Skeletal muscle tissue (tissue), 4 donors: ENCODE results near the gene FRS3. TPM values are rescaled to one million over a fixed set of nuclear protein-coding genes. Genes with fewer than 3 reads are reported as not detected.

Experiments
- H3K27ac ChIP-seq: one replicate; pipeline ENCODE4 v1.7.0; 2013; ENCODE audit warnings: mild to moderate bottlenecking, low read depth, low read length, inconsistent platforms
- H3K27me3 ChIP-seq, 3 donors: one replicate each; pipeline ENCODE4 v1.7.0; 2013; ENCODE audit warnings: low read length in 3 of 3; ENCODE audit not compliant: control insufficient read depth in 3 of 3, insufficient read depth in 3 of 3
- H3K36me3 ChIP-seq, 3 donors: one replicate each; pipeline ENCODE4 v1.7.0; 2013; ENCODE audit warnings: low read length in 3 of 3; ENCODE audit not compliant: control insufficient read depth in 3 of 3, insufficient read depth in 3 of 3
- H3K4me1 ChIP-seq, 3 donors: one replicate each; pipeline ENCODE4 v1.7.0; 2013; ENCODE audit warnings: low read length in 3 of 3, mild to moderate bottlenecking in 3 of 3; ENCODE audit not compliant: control insufficient read depth in 3 of 3, insufficient read depth in 3 of 3
- H3K4me3 ChIP-seq, 3 donors: one replicate each; pipeline ENCODE4 v1.7.0; 2013; ENCODE audit warnings: low read length in 3 of 3
- H3K9ac ChIP-seq, 3 donors: one replicate each; pipeline ENCODE4 v1.7.0; 2013; ENCODE audit warnings: low read length in 3 of 3, mild to moderate bottlenecking in 3 of 3, moderate library complexity in 2 of 3, low read depth in 1 of 3
- H3K9me3 ChIP-seq, 3 donors: one replicate each; pipeline ENCODE4 v1.7.0; 2013; ENCODE audit warnings: low read length in 3 of 3; ENCODE audit not compliant: control insufficient read depth in 3 of 3
- total RNA-seq: library from RNA; depleted of rRNA; stranded (reverse); fragments of >200 nt; gene quantifications from one replicate; pipeline ENCODE4 v1.2.3, GENCODE V29; 2014
- donor health status: Osteomylitis.

Gene FRS3
- total RNA-seq, 1 donor from 2014 or later: 1.6 TPM

DNA sequence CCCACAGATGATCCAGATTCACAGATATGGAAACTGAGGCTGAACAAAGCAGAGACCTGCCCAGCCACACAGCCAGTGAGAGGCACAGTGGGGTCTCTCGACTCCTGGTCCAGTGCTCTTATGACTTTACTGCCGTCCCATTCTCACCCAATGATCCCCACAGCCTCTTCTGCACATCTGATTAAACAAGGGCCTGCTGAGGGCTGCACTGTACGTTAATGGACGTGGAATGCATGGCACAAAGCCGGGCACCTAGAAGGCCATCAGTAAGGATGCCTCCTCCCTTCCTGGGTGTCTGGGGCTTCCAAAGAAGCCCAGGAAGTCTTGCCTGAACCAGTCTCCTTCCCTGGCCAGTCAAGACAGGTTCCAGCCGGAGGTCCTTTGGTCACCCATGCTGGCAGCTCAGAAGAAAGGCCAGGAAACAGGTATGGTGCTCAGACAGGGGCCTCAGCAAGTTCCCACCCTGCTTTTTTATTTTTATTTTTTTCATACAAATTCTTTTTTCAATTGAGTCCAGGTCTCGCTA, 48.1 kb downstream of the FRS3 start:
- peaks cover 70 to 80% (median 77%) of the 10 kb centered on the region in 3 donors for H3K4me1 ChIP-seq
- H3K9ac ChIP-seq: peak overlapping the region; percentile 63 to 87 (median 66)
- H3K9me3 ChIP-seq: no peaks in the 10 kb centered on the region
- peak overlapping the region; percentile 45 for H3K27ac ChIP-seq
- peak overlapping the region in 2 of 3 donors; percentile 77 to 78 for H3K4me3 ChIP-seq
- H3K36me3 ChIP-seq: peaks cover 0 to 3% (median 0%) of the 10 kb centered on the region in 3 donors
- no peaks in the 10 kb centered on the region for H3K27me3 ChIP-seq

DNA sequence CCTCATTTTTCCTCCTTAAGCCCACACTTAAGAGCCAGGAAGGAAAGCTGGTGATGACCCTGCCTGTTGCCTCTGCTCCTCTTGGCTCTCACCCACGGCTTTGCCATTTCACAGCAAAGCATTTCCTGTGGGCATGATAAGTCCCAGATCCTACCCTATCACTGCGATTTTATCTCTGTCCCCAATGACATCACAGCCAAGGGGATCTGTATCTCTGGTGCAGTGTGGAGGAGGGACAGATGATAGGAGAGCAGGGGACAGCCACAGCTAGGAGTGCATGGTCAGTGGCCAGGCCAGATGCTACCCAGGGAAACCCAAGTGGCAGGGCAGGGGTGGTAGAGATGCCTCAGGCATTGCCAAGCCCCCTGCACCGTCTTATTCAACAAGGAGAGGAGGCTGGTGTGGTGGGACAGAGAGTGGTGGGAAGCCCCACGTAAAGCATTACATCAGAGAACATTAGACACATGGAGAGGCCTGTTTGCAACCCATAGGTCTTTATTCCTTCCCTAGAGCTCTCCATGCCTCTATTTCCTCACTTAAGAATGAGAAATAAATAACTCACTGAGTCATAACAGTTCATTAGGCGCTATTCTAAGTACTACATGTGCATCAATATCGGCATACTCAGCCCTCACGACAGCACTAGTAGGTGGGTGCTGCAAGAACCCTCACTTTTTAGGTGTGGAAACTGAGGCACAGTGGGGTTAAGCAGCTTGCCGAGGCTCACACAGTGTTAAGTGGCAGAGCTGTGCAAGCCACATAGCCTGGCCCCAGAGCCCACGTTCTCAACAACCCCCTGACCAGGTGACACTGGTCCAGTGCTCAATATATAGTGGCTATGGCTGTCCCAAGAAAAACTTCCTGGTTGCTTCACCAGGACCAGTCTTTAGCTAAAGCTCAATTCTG, 48.9 kb downstream of the FRS3 start:
- Histone ChIP-seq H3K36me3 (peaks cover 0 to 3% (median 0%) of the 10 kb centered on the region in 3 donors), H3K9ac (peak overlapping the region in 2 of 3 donors; percentile 60 to 63), H3K4me1 (peaks cover 68 to 84% (median 73%) of the 10 kb centered on the region in 3 donors), H3K27ac (peak overlapping the region; percentile 45), H3K9me3 (no peaks in the 10 kb centered on the region), H3K4me3 (peak overlapping the region in 2 of 3 donors; percentile 22 to 77), H3K27me3 (no peaks in the 10 kb centered on the region)

DNA sequence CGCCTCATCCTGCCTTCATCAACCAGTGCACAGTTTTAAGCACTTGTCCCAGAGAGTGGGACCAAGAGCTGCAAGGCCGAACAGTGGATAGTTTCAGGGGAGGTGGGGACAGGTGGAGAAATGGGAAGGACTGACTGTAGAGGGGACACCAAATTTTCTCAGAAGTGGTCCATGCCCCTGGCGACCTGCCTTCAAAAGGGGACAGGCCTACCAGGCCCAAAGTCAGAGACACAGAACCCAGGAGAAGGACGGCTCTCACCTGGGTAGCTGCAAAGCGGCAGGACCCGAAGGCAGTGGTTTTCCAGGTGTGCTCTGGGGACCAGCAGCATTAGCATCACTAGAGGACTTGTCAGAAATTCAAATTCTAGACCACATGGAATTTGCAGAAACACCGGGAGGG, 50.1 kb downstream of the FRS3 start:
- Histone ChIP-seq H3K9me3 (no peaks in the 10 kb centered on the region), H3K4me3 (peak overlapping the region in 1 of 3 donors; percentile 1), H3K36me3 (peaks cover 0 to 3% (median 0%) of the 10 kb centered on the region in 3 donors), H3K27ac (peak overlapping the region; percentile 83), H3K9ac (peak overlapping the region in 2 of 3 donors; percentile 42 to 54), H3K4me1 (peaks cover 75 to 94% (median 80%) of the 10 kb centered on the region in 3 donors), H3K27me3 (no peaks in the 10 kb centered on the region)

DNA sequence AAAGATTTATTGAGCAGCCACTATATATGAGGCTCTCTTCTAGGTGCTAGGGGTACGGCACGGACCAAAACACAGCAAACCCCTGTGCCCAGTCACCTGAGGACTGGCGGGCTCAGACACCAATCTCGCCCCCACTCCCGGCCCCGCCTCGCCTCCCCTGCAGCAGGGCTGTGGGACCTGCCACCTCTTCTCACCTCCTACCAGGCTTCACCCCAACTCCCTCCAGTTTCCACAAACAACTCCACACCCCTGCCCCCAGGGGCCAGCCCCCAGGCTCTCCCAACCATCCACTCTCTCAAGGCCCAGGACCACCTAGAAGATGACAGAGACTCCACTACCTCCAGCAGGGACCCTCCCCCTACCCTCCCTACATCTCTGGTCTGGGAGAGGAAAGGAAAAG, 50.7 kb downstream of the FRS3 start:
- peaks cover 0 to 3% (median 0%) of the 10 kb centered on the region in 3 donors for H3K36me3 ChIP-seq
- peak overlapping the region in 2 of 3 donors; percentile 29 to 35 for H3K4me3 ChIP-seq
- peak overlapping the region; percentile 83 for H3K27ac ChIP-seq
- H3K4me1 ChIP-seq: peaks cover 82 to 98% (median 86%) of the 10 kb centered on the region in 3 donors
- peak overlapping the region; percentile 47 to 74 (median 57) for H3K9ac ChIP-seq
- no peaks in the 10 kb centered on the region for H3K9me3 ChIP-seq
- H3K27me3 ChIP-seq: no peaks in the 10 kb centered on the region

DNA sequence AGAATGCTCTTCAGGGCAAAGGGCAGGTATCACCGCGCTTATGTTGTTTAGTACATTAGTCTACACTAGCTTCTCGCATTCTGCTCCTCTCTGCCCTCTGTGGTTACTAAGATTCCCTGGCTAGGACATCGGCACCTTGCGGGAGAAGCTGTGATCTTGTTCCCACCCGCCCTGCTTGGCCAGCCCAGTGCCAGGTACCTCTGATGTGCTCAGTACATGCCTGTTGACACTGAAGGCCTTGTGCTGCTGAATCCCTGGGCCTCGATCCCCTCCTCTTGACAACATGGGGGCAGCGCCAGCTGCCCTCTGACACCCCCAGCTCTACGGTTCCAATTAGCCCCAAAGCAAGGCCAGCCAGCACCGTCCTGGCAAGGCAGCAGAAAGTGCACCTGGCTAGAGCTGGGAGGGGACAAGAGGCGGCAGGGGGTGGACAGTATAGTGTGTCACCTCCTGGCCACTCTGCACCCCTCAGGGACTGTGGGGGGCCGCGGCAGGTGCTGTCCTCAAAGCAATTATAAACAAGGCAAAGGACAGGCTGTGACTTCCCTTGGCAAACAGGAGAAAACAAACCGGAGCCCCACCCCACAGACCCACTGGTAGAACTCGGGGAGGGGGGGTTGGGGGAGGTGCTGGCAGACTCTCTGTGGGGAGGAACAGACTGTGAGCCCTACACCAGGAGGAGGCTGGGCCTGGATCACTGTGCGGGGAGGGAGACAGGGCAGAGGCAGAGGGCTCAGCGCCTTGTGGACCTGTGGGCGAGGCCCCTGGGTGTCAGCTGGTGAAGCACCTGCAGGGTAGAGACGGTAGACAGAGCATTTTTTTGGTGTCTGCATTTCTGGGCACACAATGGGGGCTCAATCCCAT, 51.4 kb downstream of the FRS3 start:
- peaks cover 82 to 98% (median 86%) of the 10 kb centered on the region in 3 donors for H3K4me1 ChIP-seq
- peaks cover 0 to 3% (median 0%) of the 10 kb centered on the region in 3 donors for H3K36me3 ChIP-seq
- no peaks in the 10 kb centered on the region for H3K27me3 ChIP-seq
- peak overlapping the region; percentile 47 to 74 (median 61) for H3K9ac ChIP-seq
- H3K9me3 ChIP-seq: no peaks in the 10 kb centered on the region
- peak overlapping the region; percentile 30 to 49 (median 35) for H3K4me3 ChIP-seq
- peak overlapping the region; percentile 83 for H3K27ac ChIP-seq

DNA sequence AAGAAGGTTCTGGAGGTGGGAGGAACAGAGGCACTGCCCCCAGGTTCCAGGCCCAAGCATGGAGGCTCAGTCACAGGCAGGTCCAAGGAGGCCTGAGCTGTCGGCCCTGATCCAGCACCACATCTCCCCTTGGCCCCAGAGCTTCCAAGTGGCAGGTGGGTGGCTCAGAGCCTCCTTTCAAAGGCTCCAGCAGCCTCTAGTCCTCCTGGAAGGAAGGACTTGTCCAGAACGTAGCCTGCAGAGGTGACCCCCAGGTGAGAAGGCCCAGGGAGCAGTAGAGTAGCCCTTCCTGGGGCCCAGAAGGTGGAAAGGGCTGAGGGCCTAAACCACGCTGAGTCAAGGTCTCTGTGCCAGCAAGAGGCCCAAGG, 52.0 kb downstream of the FRS3 start:
- H3K27me3 ChIP-seq: no peaks in the 10 kb centered on the region
- peak overlapping the region in 2 of 3 donors; percentile 24 to 30 for H3K4me3 ChIP-seq
- peaks cover 0 to 3% (median 0%) of the 10 kb centered on the region in 3 donors for H3K36me3 ChIP-seq
- peak overlapping the region in 2 of 3 donors; percentile 61 to 74 for H3K9ac ChIP-seq
- H3K9me3 ChIP-seq: no peaks in the 10 kb centered on the region
- H3K27ac ChIP-seq: peak overlapping the region; percentile 83
- H3K4me1 ChIP-seq: peaks cover 82 to 98% (median 86%) of the 10 kb centered on the region in 3 donors

DNA sequence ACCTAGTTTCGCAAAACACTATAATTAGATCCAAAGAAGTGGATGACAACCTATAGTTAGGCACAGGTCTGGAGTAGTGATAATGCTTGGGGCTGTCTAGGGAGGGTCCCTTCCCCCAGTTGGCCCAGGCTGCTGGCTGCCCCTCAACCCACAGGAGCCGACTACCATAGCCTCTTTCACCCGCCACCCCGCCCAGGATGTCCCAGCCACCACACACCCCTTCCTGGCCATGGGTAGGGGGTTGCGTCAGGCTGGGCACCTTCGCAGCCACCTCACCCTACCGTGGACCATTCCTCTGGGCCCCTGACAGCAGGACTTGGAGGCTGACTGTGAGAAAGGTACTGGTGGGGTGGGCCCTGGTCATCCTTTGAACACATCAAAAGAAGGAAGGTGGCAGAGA, 52.8 kb downstream of the FRS3 start:
- H3K4me3 ChIP-seq: peak overlapping the region in 1 of 3 donors; percentile 27
- H3K4me1 ChIP-seq: peaks cover 80 to 96% (median 83%) of the 10 kb centered on the region in 3 donors
- peak overlapping the region in 1 of 3 donors; percentile 74 for H3K9ac ChIP-seq
- H3K27ac ChIP-seq: peak overlapping the region; percentile 83
- no peaks in the 10 kb centered on the region for H3K36me3 ChIP-seq
- H3K9me3 ChIP-seq: no peaks in the 10 kb centered on the region
- no peaks in the 10 kb centered on the region for H3K27me3 ChIP-seq

DNA sequence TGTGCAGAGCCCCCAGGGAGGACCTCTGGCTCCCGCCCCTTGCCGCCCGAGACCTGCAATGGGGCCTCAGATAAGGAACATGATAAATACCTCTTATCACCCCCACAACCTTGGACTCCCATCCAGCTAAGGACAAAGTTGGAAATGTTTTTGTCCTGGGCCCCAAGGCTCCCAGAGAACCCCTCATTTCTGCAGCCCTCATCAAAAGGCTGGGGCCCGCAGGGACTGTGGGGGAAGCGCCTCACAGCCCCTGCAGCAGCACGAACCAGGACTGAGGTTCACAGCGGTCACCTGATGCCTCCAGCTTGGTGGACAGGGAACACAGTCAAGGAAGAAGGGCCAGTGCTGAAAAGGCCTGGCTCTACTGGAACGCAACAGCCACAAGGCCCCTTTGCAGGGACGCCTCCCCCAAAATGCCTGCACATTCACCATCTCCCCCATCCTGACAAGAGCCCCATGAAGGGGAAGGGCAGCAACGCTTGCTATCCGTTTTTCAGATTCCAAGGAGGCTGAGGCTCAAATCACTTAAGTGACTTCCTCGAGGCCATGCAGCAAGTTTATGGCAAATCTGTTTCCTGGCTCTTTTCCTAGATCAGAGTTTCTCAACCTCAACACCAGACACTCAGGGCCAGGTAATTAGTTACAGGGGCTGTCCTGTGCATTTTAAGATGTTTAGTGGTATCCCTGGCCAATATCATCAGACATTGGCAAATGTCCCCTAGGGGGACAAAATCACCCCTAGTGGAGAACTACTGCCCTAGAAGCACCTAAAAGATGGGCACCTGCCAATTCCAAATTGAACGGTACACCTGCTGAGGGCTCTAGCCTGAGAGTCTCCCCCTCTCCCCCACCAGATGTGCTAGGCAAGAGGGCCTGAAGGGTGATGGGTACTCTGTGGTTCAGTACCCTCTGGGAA, 54.9 kb downstream of the FRS3 start:
- Histone ChIP-seq H3K27ac (peak overlapping the region; percentile 82), H3K9ac (peak overlapping the region in 2 of 3 donors; percentile 6 to 73), H3K9me3 (no peaks in the 10 kb centered on the region), H3K4me1 (peaks cover 80 to 95% (median 82%) of the 10 kb centered on the region in 3 donors), H3K36me3 (no peaks in the 10 kb centered on the region), H3K4me3 (peak overlapping the region in 1 of 3 donors; percentile 42), H3K27me3 (no peaks in the 10 kb centered on the region)

DNA sequence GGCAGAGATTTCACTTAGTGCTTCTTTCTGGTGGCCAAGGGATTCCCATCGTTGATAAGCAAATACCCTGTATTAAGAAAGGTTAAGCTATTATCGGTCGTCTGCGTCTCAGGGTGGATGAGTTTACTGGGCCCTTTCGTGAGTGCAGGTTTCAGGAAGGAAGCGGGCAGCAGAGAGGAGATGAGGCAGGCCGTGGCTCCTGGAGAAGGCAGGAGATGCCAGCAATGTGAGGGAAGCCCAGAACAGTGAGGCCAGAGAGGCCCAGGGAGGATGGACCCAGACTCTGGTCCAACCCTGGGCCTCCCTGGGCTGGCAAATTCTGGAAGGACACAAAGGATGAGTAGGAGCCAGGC, 55.5 kb downstream of the FRS3 start:
- H3K9ac ChIP-seq: peak overlapping the region; percentile 3 to 73 (median 50)
- H3K36me3 ChIP-seq: no peaks in the 10 kb centered on the region
- no peaks in the 10 kb centered on the region for H3K27me3 ChIP-seq
- no peaks in the 10 kb centered on the region for H3K9me3 ChIP-seq
- H3K4me1 ChIP-seq: peaks cover 80 to 95% (median 82%) of the 10 kb centered on the region in 3 donors
- H3K4me3 ChIP-seq: peak overlapping the region in 2 of 3 donors; percentile 13 to 50
- H3K27ac ChIP-seq: peak overlapping the region; percentile 82
